Heart left ventricle (tissue), 16 donors: ENCODE data around the gene BARX1. TPM values are rescaled to one million over a fixed set of nuclear protein-coding genes. Genes with fewer than 3 reads are reported as not detected.
"Not testable (repeated sequence)": the region's sequence is repeated elsewhere in the genome, so short reads cannot be mapped to it uniquely, and the experiment has no call there.

Source experiments
- ATAC-seq, 4 donors: fragments of 200-7000 bp; cut with Tn5 transposase; one replicate each; pipeline ENCODE4 v1.9.1; 2020 to 2022; ENCODE audit warnings: moderate library complexity in 4 of 4, mild to moderate bottlenecking in 3 of 4, moderate number of reproducible peaks in 1 of 4
- DNase-seq, 5 donors: peaks; one replicate each; pipeline ENCODE4 v3.0.0-alpha.2; 2020
- H3K27ac ChIP-seq, 12 donors: fragments of 200-600 bp; sonication (generic) in 4 of 12; one replicate each; pipeline versions ENCODE4 v1.5.0 to v1.8.0; 2016 to 2022; ENCODE audit warnings: mild to moderate bottlenecking in 2 of 12
- H3K27me3 ChIP-seq, 9 donors: fragments of 200-600 bp; sonication (generic) in 2 of 9; one replicate each; pipeline versions ENCODE4 v1.5.1 to v1.8.0; 2016 to 2022; ENCODE audit warnings: mild to moderate bottlenecking in 3 of 9
- H3K36me3 ChIP-seq, 9 donors: fragments of 200-600 bp; sonication (generic) in 2 of 9; one replicate each; pipeline versions ENCODE4 v1.5.0 to v1.8.0; 2018 to 2022; ENCODE audit warnings: mild to moderate bottlenecking in 2 of 9
- H3K4me1 ChIP-seq, 12 donors: fragments of 200-600 bp; sonication (generic) in 4 of 12; one replicate each; pipeline versions ENCODE4 v1.5.0 to v1.8.0; 2016 to 2022; ENCODE audit warnings: mild to moderate bottlenecking in 3 of 12
- H3K4me3 ChIP-seq, 12 donors: fragments of 200-600 bp; sonication (generic) in 4 of 12; one replicate each; pipeline versions ENCODE4 v1.5.0 to v1.8.0; 2017 to 2022; ENCODE audit warnings: mild to moderate bottlenecking in 9 of 12, moderate library complexity in 4 of 12
- H3K9me3 ChIP-seq, 12 donors: fragments of 200-600 bp; sonication (generic) in 4 of 12; one replicate each; pipeline versions ENCODE4 v1.5.0 to v1.8.0; 2016 to 2022; ENCODE audit warnings: mild to moderate bottlenecking in 1 of 12
- CTCF ChIP-seq, 12 donors: fragments of 200-600 bp; sonication (generic) in 4 of 12; IDR thresholded peaks; one replicate each; pipeline versions ENCODE4 v1.5.0 to v1.8.0; 2018 to 2022; ENCODE audit warnings: antibody characterized with exemption in 12 of 12, mild to moderate bottlenecking in 5 of 12
- POLR2A ChIP-seq, 2 donors: fragments of 450-650 bp; IDR thresholded peaks; one replicate each; pipeline ENCODE4 v1.6.1; 2017; ENCODE audit warnings: antibody characterized with exemption in 2 of 2, mild to moderate bottlenecking in 2 of 2, moderate library complexity in 2 of 2
- WGBS, 4 donors: extraction: QIAGEN DNeasy Blood & Tissue Kit in 2 of 4; methylation state at CpG; one replicate each; pipeline versions ENCODE4 v1.1.5 to v1.1.7; 2013 to 2018; 5-methylcytosine and 5-hydroxymethylcytosine counted together
- intact Hi-C, 10 donors: fragments of 100-400 bp; cut with DNase I; formaldehyde crosslinking; loops; one replicate each; pipeline versions ENCODE4 v1.11.1 to v1.14.2; 2022
- polyA plus RNA-seq, 2 donors: library from polyadenylated mRNA; stranded (reverse); fragments of 200-250 nt; gene quantifications; one replicate each; pipeline ENCODE4 v1.2.3, GENCODE V29; 2013
- total RNA-seq, 9 donors: library from RNA; depleted of rRNA in 2 of 9; stranded (reverse); fragments of >200 nt in 2 of 9; fragmentation: NEBNext Ultra II Directional in 3 of 9; extraction: Animal tissue kit (Norgen Biotek cat#: 25700) in 3 of 9; gene quantifications; one replicate each; pipeline versions ENCODE4 v1.1.0 to v1.2.4, GENCODE V29; 2016 to 2023
- donor health status: ischemic (EF 13 %, LVEDD 7.1; RV severe dilation, severe dysfunction).
- donor health status: healthy with polysubstance abuse.
- donor health status: DM: no; HTN: yes; CAD: no.
- donor health status: DM: no; HTN: no; CAD: no.
- donor health status: ischemic (EF 25% LVEDD 6.9; RV normal size, moderate dysfunction).
- donor health status: ischemic (EF 25% LVEDD 5.7; RV mildly dilated, moderate dysfunction).
- donor health status: healthy.
- donor health status: DM: yes; HTN: yes; CAD: no.
- donor health status: ischemic (EF 35%, LVEDD 5.7; RV mildly dilated, moderate dysfunction).
- donor health status: nonischemic (EF 11% LVEDD 7.7; RV severe dilation, severe dysfunction).
- donor health status: DM: yes; HTN: yes; CAD: no.
- donor health status: PGD.
- donor health status: ischemic (EF 29% LVEDD 5.4; RV normal size, mild dysfunction).
- donor health status: nonischemic (EF 23%, LVEDD 6.1; RV moderate dilation, normal function).

The BARX1 gene
- total and polyA plus RNA-seq, 11 donors, result not detected

- no peak overlapping the region for H3K4me3 ChIP-seq
- no peaks in the 10 kb centered on the region for H3K9me3 ChIP-seq
- no peaks in the 10 kb centered on the region for H3K36me3 ChIP-seq
- H3K27ac ChIP-seq, result no peak overlapping the region
- intact Hi-C loops, result loop anchor here in 6 of 10 donors (5.0 to 10.0 kb wide), 6 partner anchors 137 to 810 kb away; no protein-coding TSS in a partner anchor
- H3K27me3 ChIP-seq, result peaks cover 12 to 64% (median 25%) of the 10 kb centered on the region in 9 donors
- WGBS, 4 donors, result 87 to 98% (median 91%) methylated on average over 4 of the region's 4 CpGs
- no peak for ATAC-seq
- DNase-seq, result peak in 1 of 5 donors; percentile 20
- peaks cover 0 to 22% (median 9%) of the 10 kb centered on the region in 12 donors for H3K4me1 ChIP-seq
- TF ChIP-seq CTCF (IDR thresholded peaks at IDR 0.05), result no peak
- no peak for TF ChIP-seq POLR2A (IDR thresholded peaks at IDR 0.05)
These were observed 9.5 kb upstream of the BARX1 start for GRCh38 chr9:93964685-93965084.

GRCh38 chr9:93963969-93964368 lies 8.8 kb upstream of the BARX1 start:
- TF ChIP-seq CTCF (IDR thresholded peaks at IDR 0.05) (no peak), POLR2A (IDR thresholded peaks at IDR 0.05) (no peak)
- Histone ChIP-seq H3K9me3 (no peaks in the 10 kb centered on the region), H3K27ac (no peak overlapping the region), H3K27me3 (peaks cover 19 to 67% (median 30%) of the 10 kb centered on the region in 9 donors), H3K4me1 (peaks cover 2 to 29% (median 16%) of the 10 kb centered on the region in 12 donors), H3K36me3 (no peaks in the 10 kb centered on the region), H3K4me3 (no peak overlapping the region)
- ATAC-seq (no peak), DNase-seq (no peak)
- intact Hi-C loops, result loop anchor here (1.0 to 10.0 kb wide), 9 partner anchors 137 to 809 kb away; no protein-coding TSS in a partner anchor
- 44 to 62% (median 53%) methylated on average over 7 to 8 of the region's 8 CpGs for WGBS, 4 donors

- H3K27me3 ChIP-seq, result peaks cover 23 to 67% (median 34%) of the 10 kb centered on the region in 9 donors
- H3K9me3 ChIP-seq, H3K36me3 ChIP-seq, H3K4me3 ChIP-seq, H3K27ac ChIP-seq, DNase-seq, ATAC-seq: not testable (repeated sequence)
- 48 to 63% (median 54%) methylated on average over 3 of the region's 3 CpGs for WGBS, 4 donors
- intact Hi-C loops, result loop anchor here (1.0 to 10.0 kb wide), 9 partner anchors 136 to 809 kb away; no protein-coding TSS in a partner anchor
- peaks cover 3 to 34% (median 21%) of the 10 kb centered on the region in 12 donors for H3K4me1 ChIP-seq
These were observed 8.3 kb upstream of the BARX1 start for GRCh38 chr9:93963489-93963888.

GRCh38 chr9:93962561-93963440 lies 7.6 kb upstream of the BARX1 start:
- H3K27ac ChIP-seq, result no peak overlapping the region
- no peaks in the 10 kb centered on the region for H3K9me3 ChIP-seq
- DNase-seq (peak; percentile 71 to 82 (median 81)), ATAC-seq (peak; percentile 54 to 88 (median 80))
- 16 to 20% (median 18%) methylated on average over 22 of the region's 22 CpGs for WGBS, 4 donors
- H3K4me3 ChIP-seq, result peak overlapping the region in 1 of 12 donors; percentile 14
- H3K36me3 ChIP-seq, result no peaks in the 10 kb centered on the region
- TF ChIP-seq CTCF (IDR thresholded peaks at IDR 0.05) (peak; percentile 74 to 90 (median 85)), POLR2A (IDR thresholded peaks at IDR 0.05) (no peak)
- peaks cover 3 to 38% (median 24%) of the 10 kb centered on the region in 12 donors for H3K4me1 ChIP-seq
- intact Hi-C loops, result loop anchor here (1.0 to 10.0 kb wide), 9 partner anchors 136 to 808 kb away; no protein-coding TSS in a partner anchor
- peaks cover 30 to 69% (median 41%) of the 10 kb centered on the region in 9 donors for H3K27me3 ChIP-seq
